K562 (cell line): Measurements from ENCODE around the gene DYNLL1. TPM values are rescaled to one million over a fixed set of nuclear protein-coding genes. Genes with fewer than 3 reads are reported as not detected.

Experiments
- BRD9 ChIP-seq: fragments of 450-650 bp; IDR thresholded peaks from 2 replicates; pipeline ENCODE4 v1.6.1; 2018; ENCODE audit warnings: low read depth; ENCODE audit not compliant: partially characterized antibody
- HDAC6 ChIP-seq: IDR thresholded peaks from 2 replicates; pipeline ENCODE4 v1.6.1; 2012; ENCODE audit warnings: low read depth, mild to moderate bottlenecking, control low read depth, inconsistent platforms, low read length, moderate library complexity
- KDM2B ChIP-seq: fragments of 250-450 bp; sonication (Bioruptor Pico); IDR thresholded peaks from 2 replicates; pipeline ENCODE4 v1.8.0; 2021; ENCODE audit warnings: mild to moderate bottlenecking, moderate library complexity
- MAFF ChIP-seq: IDR thresholded peaks from 2 replicates; pipeline ENCODE4 v1.6.1; 2012; ENCODE audit warnings: low read length, improper control_type of control experiment
- MEIS2 ChIP-seq: fragments of 450-650 bp; IDR thresholded peaks from 2 replicates; pipeline ENCODE4 v1.6.1; 2014; ENCODE audit warnings: mild to moderate bottlenecking; ENCODE audit not compliant: partially characterized antibody
- PHF8 ChIP-seq: fragments of 200-600 bp; sonication (generic); IDR thresholded peaks from 2 replicates; pipeline ENCODE4 v1.6.1; 2012; ENCODE audit warnings: mixed run types, mild to moderate bottlenecking, inconsistent platforms, low read length, moderate library complexity, borderline replicate concordance
- SREBF2 ChIP-seq: sonication (generic); formaldehyde crosslinking; IDR thresholded peaks from 2 replicates; pipeline ENCODE4 v1.4.0; 2020; ENCODE audit warnings: mild to moderate bottlenecking, missing genetic modification reagents
- TAF9B ChIP-seq: fragments of 450-650 bp; IDR thresholded peaks from 2 replicates; pipeline ENCODE4 v1.6.1; 2018; ENCODE audit warnings: mild to moderate bottlenecking; ENCODE audit not compliant: partially characterized antibody
- ZBTB11 ChIP-seq, 3 experiments: fragments of 200-800 bp in 1 of 3; fragments of 250-450 bp in 1 of 3; fragments of 450-650 bp in 1 of 3; sonication (Bioruptor Pico) in 1 of 3; sonication (Bioruptor generic) in 1 of 3; formaldehyde crosslinking in 1 of 3; IDR thresholded peaks; 2 replicates each; pipeline versions ENCODE4 v1.6.1 to v1.8.0; 2016 to 2022; ENCODE audit warnings: mild to moderate bottlenecking in 2 of 3, missing genetic modification characterization in 2 of 3, missing compliant biosample characterization in 1 of 3, moderate library complexity in 1 of 3
- ZBTB5 ChIP-seq: fragments of 450-650 bp; IDR thresholded peaks from 2 replicates; pipeline ENCODE4 v1.6.1; 2017; ENCODE audit warnings: antibody characterized with exemption
- ZNF263 ChIP-seq: sonication (generic); formaldehyde crosslinking; IDR thresholded peaks from 2 replicates; pipeline ENCODE4 v1.8.0; 2022; ENCODE audit warnings: mild to moderate bottlenecking, missing genetic modification reagents, borderline replicate concordance
- ZNF274 ChIP-seq: IDR thresholded peaks from 2 replicates; pipeline ENCODE4 v1.6.1; 2011; ENCODE audit warnings: low read depth, mild to moderate bottlenecking, low read length, moderate library complexity, borderline replicate concordance
- ZNF282 ChIP-seq: sonication (generic); formaldehyde crosslinking; IDR thresholded peaks from 2 replicates; pipeline ENCODE4 v1.8.1; 2023; ENCODE audit warnings: missing genetic modification reagents
- ZNF408 ChIP-seq: fragments of 250-450 bp; sonication (Bioruptor Pico); IDR thresholded peaks from 2 replicates; pipeline ENCODE4 v1.4.0; 2020; ENCODE audit warnings: low read depth, mild to moderate bottlenecking, moderate library complexity
- ZNF655 ChIP-seq: fragments of 250-450 bp; sonication (Bioruptor Pico); IDR thresholded peaks from 2 replicates; pipeline ENCODE4 v1.5.0; 2021
- polyA plus RNA-seq, 8 experiments: library from polyadenylated mRNA; depleted of rRNA in 4 of 8; stranded (reverse) in 5 of 8; unstranded in 3 of 8; fragments of >200 nt; fragmentation: Nextera tagmentation in 2 of 8; fragmentation: Illumina TruSeq in 1 of 8; extraction: Ambion mirVana in 2 of 8; extraction: Trizol in 1 of 8; gene quantifications; 2 replicates each; pipeline versions ENCODE4 v1.2.1 to v1.2.3, GENCODE V29; 2011 to 2014; ENCODE audit warnings: inconsistent platforms in 1 of 8, missing spikeins in 1 of 8
- total RNA-seq, 7 experiments: library from RNA; depleted of rRNA in 6 of 7; stranded (reverse); fragments of >200 nt in 6 of 7; fragmentation: Illumina TruSeq in 2 of 7; extraction: Trizol in 2 of 7; gene quantifications; 2 replicates each; pipeline versions ENCODE4 v1.2.1 to v1.2.3, GENCODE V29; 2011 to 2021; ENCODE audit warnings: low replicate concordance in 1 of 7
- TF ChIP-seq, protein P1 (sequence below), 2 experiments: IDR thresholded peaks in 1 of 2; conservative IDR thresholded peaks in 1 of 2; 2 replicates each; pipeline ENCODE4 v1.6.1; 2016; ENCODE audit warnings: low read depth in 2 of 2, mild to moderate bottlenecking in 1 of 2, missing compliant biosample characterization in 1 of 2, missing genetic modification characterization in 1 of 2, moderate library complexity in 1 of 2

The DYNLL1 gene
- total and polyA plus RNA-seq, 9 of the 15 experiments (the other 6 are each of a cell fraction or from before 2014, with no cell fraction given), result 303 to 1,112 (median 468) TPM

DNA sequence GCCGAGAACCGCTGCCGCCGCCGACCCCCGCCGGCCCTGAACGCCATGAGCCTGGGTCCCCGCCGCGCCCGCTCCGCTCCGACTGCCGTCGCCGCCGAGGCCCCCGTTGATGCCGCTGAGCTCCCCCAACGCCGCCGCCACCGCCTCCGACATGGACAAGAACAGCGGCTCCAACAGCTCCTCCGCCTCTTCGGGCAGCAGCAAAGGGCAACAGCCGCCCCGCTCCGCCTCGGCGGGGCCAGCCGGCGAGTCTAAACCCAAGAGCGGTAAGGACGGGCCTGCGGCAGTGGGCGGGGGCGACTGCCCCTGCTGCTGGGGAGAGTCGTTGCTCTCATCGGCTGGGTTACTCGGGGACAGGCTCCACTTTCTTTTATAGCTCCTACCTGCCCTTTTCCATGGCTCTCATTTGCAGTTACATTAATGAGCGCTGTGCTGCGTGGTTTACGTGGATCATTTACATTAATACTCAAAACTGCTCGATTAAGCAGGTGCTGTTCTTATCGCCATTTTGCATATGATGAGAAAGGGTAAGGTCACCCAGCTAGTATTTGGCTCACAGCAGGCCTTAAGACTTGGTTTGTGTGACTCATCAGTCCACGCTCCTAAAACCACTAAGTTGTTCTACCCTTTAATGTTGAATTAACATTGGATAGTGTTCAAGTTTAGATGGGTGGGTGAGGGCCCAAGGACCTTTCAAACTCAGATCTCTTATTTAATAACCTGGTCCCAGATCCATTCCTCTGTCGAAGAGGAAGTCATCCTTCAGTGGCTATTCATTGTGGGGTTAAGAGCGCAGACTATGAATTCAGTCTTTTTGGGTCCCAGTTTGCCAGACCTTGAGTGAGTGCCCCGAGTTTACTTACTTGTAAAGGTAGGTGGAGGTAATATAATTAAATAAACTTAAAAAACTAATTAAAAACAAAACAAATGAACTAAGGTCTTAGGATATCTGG, 39.1 kb downstream of the DYNLL1 start (continued):
- no peak for TF ChIP-seq ZBTB11 (CRISPR knock-in tag; IDR thresholded peaks at IDR 0.05)
- TF ChIP-seq ZNF655 (CRISPR knock-in tag), result no peak
- no peak for TF ChIP-seq ZNF408 (CRISPR knock-in tag)
- no peak for TF ChIP-seq HDAC6
- no peak for TF ChIP-seq ZNF274
- TF ChIP-seq ZNF263 (CRISPR knock-in tag), result no peak
- TF ChIP-seq ZNF282 (CRISPR knock-in tag), result no peak
- TF ChIP-seq, protein P1, sequence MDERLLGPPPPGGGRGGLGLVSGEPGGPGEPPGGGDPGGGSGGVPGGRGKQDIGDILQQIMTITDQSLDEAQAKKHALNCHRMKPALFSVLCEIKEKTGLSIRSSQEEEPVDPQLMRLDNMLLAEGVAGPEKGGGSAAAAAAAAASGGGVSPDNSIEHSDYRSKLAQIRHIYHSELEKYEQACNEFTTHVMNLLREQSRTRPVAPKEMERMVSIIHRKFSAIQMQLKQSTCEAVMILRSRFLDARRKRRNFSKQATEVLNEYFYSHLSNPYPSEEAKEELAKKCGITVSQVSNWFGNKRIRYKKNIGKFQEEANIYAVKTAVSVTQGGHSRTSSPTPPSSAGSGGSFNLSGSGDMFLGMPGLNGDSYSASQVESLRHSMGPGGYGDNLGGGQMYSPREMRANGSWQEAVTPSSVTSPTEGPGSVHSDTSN (CRISPR knock-in tag; IDR thresholded peaks at IDR 0.05; ENCODE audit: low read depth), result no peak
- TF ChIP-seq, protein P1 (tag; conservative IDR thresholded peaks at IDR 0.05; ENCODE audit: low read depth), result no peak
- no peak for TF ChIP-seq BRD9
- TF ChIP-seq PHF8, result no peak
- no peak for TF ChIP-seq ZBTB5
- TF ChIP-seq TAF9B, result no peak
- peak; percentile 11; the same call in 1 of the 2 replicates for TF ChIP-seq MAFF
- no peak for TF ChIP-seq MEIS2
- no peak for TF ChIP-seq KDM2B (CRISPR knock-in tag)
- no peak for TF ChIP-seq SREBF2 (CRISPR knock-in tag)
